Renal pelvis (tissue), 4 donors: ENCODE results near the gene SLC35F3. TPM values are rescaled to one million over a fixed set of nuclear protein-coding genes. Genes with fewer than 3 reads are reported as not detected.
"Not testable (repeated sequence)": the region's sequence is repeated elsewhere in the genome, so short reads cannot be mapped to it uniquely, and the experiment has no call there.

Experiments used
- DNase-seq: peaks from one replicate; pipeline ENCODE4 v3.0.0-alpha.2; 2013
- polyA plus RNA-seq, 3 donors: library from polyadenylated mRNA; unstranded; fragments of 120-200 nt; gene quantifications; one replicate each; pipeline ENCODE4 v1.2.1, GENCODE V29; 2013; ENCODE audit not compliant: insufficient read length in 3 of 3

Gene SLC35F3
- polyA plus RNA-seq, 3 donors: 0.31 to 0.51 (median 0.49) TPM

DNA sequence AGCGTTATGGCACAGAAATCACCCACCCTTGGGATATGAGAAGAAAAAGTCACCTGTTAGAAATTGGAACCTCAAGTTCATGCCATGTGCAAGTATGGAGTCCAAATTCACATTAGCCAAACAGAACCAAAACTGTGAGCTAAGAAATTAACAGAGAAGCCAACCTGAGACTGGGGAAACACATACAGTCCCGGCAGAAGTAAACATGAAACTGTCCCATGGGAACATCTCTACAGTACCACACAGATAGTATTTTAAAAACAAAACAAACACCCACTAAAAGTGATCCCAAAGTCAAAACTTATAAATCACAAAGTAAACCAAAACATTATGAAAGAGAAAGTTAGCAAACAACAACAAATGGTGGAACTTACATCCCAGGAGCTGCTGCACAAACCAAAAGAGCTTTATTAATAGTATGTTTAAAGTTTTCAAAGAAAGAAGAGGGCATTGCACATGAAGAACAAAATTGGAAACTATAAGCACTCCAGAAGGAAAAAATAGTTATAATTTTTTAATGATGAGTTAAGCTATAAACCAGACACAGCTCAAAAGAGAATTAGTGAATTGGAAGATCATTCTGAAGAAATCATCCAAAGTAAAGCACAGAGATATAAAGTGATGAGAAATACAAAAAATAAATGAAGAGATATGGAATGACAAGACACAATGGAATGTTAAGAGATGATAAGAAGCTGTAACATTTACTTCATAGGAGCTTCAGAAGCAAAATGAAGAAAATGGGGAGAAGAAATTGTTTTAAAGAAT is 385.2 kb downstream of the SLC35F3 start:
- DNase-seq: no peak

DNA sequence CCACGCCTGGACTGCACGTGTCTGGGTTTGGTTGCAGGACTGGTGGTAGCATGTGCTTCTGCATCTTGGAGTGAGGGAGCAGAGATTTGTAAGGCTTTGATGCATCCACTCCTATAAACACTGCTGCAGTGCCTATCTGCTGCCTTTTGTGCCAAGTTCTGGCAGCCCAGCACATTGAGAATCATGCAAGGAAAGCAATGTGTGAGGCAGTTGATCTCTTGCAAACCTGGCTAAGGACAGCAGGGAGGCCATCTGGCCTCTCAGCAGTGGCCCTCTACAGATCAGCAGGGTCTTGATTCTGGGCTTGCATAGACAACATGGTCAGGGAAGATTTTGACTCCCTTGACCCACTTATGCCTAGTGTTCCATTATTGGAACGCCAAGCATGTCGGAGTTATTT is 387.5 kb downstream of the SLC35F3 start:
- DNase-seq: no peak

DNA sequence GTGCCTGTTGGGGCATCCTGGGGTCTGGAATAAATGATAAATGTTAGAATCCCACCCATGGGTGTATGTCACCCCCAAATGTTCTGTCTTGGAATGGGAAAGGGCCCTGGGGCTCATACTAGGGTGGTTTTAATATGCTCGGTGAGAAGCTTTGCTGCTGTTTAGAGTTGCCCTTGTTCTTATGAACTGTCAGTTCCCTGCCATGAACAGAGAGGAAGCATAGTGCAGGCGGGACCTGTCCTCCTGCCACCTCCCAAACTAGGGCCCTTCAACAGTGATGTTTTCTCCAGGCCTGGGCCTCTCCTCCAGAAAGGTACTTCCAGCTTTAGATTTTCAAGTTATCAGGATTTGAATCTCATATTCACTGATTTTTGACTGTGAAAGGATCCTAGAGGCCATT is 388.1 kb downstream of the SLC35F3 start:
- no peak for DNase-seq

DNA sequence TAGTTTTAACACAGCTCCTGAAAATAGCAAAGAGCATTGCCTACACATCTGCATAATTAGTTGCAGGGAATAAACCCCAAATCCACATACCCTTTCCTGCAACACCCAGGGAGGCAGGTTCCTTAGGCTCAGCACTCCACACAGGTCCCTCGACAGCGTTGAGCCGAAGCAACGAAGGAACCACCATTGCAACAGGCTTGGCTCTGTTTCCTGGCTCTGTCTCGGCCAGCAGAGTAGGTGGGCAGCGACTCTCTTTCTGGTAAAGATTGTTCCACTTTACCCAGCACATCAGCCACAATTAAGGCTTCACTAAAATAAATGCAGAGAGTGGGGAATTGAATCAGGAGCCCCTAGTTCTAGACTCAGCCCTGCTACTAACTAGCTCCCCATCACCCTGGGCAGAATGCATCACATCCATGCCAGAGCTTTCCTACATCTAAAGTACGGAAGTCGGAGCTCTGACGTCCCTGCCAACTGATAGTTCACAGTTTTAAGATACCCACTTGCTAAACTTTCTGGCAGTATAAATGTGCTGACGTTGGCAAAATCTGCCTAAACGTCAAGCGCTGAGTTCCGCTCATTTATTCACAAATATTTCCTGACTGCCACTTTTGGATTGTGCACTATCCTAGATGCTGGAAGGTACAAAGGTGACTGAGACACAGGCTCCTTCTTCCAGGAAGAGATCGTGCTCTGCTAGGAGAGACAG is 389.8 kb downstream of the SLC35F3 start:
- no peak for DNase-seq

GRCh38 chr1:234295068-234295467 is 390.6 kb downstream of the SLC35F3 start:
- DNase-seq: no peak

DNA sequence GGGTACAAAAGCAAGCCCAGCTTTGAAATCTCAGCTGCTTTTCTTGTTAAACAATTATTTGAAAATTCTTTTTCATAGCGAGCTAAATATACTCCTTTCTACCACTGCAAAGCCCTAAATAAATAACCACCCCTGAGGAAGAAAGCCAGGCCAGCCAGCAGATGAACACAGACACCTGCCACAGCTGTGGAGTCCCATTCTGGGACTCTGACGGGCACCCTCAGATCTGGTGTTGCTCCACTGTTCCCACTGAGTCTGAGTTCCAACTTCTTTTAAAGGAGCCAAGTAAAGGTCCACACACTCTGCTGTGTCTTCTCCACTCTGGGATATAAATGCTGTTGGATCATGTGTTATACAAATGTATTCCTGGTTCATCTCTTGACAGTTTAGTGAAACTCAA is 391.1 kb downstream of the SLC35F3 start:
- no peak for DNase-seq

DNA sequence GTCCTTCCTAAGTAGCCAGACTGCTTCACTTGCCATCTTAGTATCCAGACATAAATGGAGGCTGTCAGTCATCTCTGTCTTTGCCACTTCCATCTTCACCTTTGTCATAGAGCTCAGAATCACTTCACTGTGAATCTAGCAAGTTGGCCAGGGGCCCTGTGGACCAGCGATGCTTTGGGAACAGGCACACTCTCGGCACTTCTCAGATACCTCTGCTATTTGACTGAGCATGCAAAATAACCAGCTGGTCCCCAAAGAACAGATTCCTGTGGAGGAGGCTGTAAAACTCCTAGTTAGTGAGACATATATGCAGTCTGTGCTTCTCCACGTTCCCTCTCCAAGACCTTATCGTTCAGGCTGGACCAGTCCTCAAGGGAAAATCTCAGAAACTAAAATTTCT is 392.0 kb downstream of the SLC35F3 start:
- no peak for DNase-seq

DNA sequence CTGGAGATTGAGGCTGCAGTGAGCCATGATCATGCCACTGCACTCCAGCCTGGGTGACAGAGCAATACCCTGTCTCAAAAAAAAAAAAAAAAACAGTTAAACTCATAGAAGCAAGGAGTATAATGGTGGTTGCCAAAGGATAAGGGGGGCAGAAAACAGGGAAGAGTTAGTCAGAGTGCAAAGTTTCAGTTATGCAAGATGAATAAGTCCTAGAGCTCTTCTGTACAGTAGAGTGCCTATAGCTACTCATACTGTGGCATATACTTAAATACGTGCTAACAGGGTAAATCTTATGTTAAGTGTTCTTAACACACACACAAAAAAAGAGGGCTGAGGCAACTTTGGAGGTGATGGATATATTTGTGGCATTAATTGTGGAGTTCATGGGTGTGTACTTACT is 393.2 kb downstream of the SLC35F3 start:
- no peak for DNase-seq

DNA sequence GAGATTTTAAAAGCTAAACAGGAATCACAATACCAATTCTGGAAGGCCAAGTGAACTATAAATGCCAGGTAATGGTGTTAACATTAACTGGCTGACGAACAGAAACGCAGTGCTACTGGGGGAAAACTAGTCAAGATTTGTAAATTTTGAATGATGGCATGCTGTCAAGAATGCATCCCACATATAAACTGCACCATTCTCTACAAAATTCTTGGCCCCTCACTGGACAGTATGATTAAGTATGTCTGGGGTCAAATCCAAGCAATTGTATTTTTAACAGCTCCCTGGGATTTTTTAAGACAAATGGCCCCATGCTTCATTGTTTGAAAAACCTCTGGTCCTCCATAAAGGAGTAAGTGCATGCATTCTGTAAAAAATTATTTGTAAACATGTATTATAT is 395.6 kb downstream of the SLC35F3 start:
- DNase-seq: no peak

- not testable (repeated sequence) for DNase-seq
These were observed 397.2 kb downstream of the SLC35F3 start for GRCh38 chr1:234301663-234302062.

GRCh38 chr1:234302354-234302962 is 398.0 kb downstream of the SLC35F3 start:
- DNase-seq: no peak

GRCh38 chr1:234303231-234303630 is 398.8 kb downstream of the SLC35F3 start:
- no peak for DNase-seq

- DNase-seq: no peak
These were observed 403.2 kb downstream of the SLC35F3 start for GRCh38 chr1:234307726-234308125.

DNA sequence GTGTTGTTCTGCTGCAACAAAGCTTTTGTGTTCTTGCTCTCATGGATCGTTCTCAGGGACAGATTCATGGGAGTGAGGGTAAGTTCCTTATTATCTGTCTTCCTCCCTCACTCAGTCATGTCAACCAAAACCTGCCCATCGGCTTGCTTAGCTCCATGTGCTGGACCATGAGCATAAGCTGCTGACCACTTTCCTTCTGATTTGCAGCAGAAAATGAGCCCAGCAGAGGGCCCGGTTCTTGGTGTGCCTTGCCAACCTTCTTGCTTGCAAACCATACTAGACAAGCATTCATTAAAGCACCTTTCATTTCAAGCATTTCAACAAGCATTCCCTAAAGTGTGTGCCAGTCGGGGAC is 404.7 kb downstream of the SLC35F3 start:
- DNase-seq: no peak

DNA sequence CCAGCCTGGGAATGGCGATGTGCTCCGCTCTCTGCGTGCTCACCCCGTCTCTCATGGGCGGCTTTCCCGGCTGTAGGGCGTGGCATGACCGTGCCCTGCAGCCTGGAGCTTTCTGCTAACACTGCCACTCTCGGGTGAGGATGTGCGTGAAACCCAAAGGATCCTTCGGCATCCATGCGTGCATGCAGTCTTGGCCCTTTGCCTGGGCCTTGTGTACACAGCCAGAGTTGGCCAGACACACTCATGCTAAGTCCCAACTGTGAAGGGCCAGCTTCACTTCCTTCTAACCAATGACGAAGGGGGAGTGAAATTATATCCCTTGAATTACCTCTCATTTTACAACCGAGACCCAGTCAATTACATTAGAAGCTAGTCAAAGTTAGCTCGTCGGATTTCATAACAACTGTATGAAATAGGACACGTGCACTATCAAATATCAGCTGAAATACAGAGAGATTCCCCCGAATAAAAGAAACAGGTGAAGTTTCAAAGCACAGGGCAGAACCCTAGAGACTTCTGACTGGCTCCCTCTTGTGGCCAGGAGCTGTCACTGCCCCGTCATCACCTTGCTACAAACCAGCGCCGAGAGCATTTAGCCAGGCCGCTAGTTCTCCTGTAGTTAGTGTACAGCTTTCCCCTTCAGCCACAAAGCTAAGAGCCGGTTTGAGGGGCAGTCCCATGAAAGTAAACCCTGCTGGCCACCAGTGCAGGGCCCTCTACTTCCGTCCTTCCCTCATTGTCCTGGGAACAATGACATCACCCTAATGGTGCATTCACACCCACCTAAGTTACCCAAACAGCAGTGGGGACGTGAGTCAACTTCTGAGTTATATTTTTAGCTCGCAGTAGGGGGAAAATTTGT is 405.4 kb downstream of the SLC35F3 start:
- DNase-seq: peak; percentile 56

DNA sequence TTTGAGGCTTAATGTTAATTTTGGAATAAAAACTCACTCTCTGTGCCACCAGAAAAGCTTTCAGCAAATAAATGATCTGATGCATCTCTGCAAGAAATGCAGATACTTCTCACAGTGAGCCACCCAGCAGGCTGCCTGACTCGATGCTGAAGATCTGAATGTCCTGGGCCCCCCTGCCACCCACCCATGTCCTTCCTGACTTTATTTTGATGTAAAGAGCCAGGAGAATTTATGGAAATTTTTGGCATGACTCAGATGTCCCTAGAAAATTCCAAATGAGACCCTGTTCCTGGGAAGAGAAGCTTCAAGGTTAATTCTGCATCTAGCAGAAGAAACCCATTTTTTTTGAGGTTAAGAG is 406.0 kb downstream of the SLC35F3 start:
- no peak for DNase-seq

GRCh38 chr1:234311414-234311813 is 406.9 kb downstream of the SLC35F3 start:
- no peak for DNase-seq

DNA sequence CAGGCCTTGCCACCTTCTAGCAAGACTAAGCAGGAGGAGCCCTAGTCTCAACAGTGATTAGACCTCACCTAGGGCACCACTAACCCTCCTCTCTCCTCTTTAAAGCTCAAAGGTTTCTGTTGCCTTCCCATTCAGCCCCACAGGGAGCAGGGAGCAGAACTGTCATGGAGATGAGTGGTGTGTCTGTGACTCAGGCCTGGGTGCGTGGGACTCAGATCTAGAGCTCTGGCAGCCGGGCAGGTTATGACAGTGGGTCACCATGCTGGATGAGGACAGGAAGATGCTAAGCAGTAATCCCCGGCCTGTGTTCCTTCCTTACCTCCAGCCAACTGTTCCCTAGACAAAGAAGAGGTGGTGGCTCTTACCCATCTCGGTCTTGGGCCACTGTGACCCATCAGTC is 408.7 kb downstream of the SLC35F3 start:
- no peak for DNase-seq

DNA sequence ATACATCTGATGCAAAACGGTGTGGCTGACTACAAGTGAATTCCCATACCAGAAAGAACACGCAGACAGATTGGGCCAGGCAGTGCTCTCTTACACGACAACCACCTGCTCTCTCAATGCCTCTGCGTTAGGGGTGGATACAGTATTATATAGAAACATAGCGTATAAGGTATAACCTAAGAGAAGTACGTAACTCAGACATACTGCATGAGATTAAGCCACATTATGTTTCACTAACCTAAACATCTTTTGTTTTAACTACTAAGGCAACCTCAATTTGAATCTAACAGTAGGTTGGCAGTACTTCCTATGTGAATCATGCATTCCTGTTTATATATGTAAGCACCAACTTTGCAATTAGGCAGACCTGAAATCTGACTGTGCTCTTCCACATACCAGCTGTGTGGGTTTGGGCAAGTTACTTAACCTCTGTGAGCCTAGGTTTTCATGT is 410.6 kb downstream of the SLC35F3 start:
- DNase-seq: no peak

DNA sequence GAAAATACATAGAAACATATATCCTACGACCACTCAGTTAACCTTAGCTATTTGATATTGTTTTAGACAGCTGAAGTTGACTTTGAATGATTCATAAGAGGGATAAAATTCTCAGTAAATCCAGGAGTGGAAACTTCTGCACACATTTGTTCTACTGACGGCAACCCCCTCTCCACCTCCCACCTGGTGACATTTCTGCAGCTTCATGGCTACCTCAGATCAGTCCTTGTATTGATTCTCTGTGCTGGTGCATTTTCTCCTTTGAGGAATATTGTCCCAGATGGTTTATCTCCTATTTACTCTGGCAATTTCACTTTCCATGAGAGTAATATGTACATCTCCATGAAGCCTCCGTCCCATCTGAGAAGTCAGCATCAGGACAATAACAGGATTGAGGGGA is 411.1 kb downstream of the SLC35F3 start:
- DNase-seq: no peak

DNA sequence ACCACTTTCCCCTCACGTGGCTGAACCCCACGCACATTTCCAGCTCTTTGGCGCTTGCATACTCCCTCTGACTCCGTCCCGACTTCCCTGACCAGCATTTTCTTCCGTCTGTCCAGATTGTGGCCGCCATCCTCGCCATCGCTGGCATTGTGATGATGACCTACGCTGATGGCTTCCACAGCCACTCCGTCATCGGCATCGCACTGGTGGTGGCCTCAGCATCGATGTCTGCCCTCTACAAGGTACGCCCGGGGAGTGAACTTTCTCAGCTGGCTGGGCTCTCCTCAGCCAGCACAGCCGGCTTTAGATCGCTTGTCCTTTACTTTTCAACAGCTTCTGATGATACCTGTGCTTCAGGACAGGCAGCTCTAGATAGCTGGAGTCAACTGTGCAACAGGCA is 412.0 kb downstream of the SLC35F3 start:
- DNase-seq: no peak

- no peak for DNase-seq
These were observed 412.5 kb downstream of the SLC35F3 start for GRCh38 chr1:234316937-234317336.
